GM19438 (cell line): ENCODE measurements around the gene IL17B.

Experiments used
- ATAC-seq: cut with Tn5 transposase; IDR thresholded peaks from one replicate; pipeline ENCODE4 v1.9.1; 2021; ENCODE audit warnings: low read depth; ENCODE audit not compliant: unreplicated experiment

The IL17B gene

GRCh38 chr5:149333711-149334443 lies 45.2 kb downstream of the IL17B start:
- no peak for ATAC-seq

- no peak for ATAC-seq
Measured at GRCh38 chr5:149328177-149328576, 50.9 kb downstream of the IL17B start.

GRCh38 chr5:149326611-149327010 lies 52.5 kb downstream of the IL17B start:
- ATAC-seq, result no peak

- no peak for ATAC-seq
Measured at GRCh38 chr5:149325894-149326293, 53.2 kb downstream of the IL17B start.

- ATAC-seq, result no peak
Measured at GRCh38 chr5:149325166-149325735, 53.8 kb downstream of the IL17B start.

GRCh38 chr5:149324641-149325040 lies 54.5 kb downstream of the IL17B start:
- ATAC-seq, result no peak
